Stimulated activated CD8-positive, alpha-beta memory T cell treated with anti-CD3 and anti-CD28 coated beads, Interleukin-12 subunit alpha, Interleukin-12 subunit beta, amount 100 ng/mL, for 1 hour (primary cell): ENCODE results near the gene ZNF366.

Experiments used
- DNase-seq: peaks from one replicate; pipeline ENCODE4 v3.0.0-alpha.2; 2020; ENCODE audit warnings: low read depth

ZNF366 gene

DNA sequence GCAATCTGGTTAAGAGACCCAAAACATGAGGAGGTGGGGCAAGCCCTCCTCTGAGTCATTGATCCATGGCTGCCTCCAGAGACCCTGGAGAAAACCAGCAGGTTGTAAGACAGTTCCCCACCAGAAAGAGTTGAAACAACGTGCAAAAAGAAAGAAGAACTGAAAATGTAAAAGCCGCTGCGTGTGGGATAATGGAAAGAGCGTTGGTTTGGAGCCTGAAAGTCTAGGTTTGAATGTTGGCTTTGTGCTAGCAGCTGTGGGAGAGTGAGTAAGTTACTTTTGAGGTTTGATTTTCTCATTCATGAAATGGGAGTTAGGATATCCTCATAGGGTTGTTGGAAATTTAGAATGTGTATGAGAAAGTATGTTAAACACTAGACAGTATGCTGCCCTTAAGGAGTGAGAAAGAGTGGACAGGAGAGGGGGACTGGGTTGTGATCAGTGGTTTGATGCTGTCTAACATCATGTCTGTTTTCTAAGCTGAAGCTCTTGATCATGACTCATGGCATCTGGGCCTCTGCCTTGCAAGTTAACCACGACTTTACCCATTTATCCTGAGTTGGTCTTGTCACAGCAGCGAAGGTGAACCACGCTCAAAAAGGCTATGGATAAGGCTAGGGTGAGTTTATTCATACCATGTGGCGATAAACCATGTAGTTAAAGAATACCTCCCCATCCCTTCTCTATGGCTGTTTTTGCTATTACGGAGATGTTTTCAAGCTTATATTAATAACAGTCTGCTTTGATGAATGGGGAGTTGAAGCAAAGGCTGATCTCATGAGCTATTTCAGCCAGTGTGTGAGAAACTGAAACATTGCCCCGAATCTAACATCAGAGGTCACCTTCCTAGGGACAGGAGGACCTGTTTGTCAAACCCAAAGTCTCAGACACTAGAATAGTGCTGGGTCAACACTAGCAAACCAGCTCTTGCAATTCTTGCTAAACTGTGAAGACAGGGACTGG lies 41.3 kb downstream of the ZNF366 start:
- DNase-seq, result no peak

- DNase-seq, result no peak
Measured at GRCh38 chr5:72465066-72465465, 42.1 kb downstream of the ZNF366 start.

DNA sequence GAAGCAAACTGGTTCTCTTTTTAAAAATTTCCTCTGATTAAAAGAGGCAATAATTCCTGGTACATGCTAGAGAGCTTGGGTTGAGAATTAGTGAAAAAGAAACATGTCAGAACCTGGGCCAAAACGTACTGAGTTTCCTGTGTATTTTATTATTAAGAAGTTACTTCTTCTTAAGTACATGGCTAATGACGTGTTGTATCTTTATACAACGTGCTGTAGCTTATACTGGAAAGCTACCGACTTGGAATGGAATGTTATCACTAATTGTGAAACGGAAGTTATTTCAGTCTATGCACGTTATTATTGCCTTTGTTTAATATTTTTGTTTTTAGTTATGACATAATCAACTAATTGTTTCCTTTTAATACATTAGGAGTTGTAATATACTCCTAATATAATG lies 43.1 kb downstream of the ZNF366 start:
- DNase-seq, result no peak

DNA sequence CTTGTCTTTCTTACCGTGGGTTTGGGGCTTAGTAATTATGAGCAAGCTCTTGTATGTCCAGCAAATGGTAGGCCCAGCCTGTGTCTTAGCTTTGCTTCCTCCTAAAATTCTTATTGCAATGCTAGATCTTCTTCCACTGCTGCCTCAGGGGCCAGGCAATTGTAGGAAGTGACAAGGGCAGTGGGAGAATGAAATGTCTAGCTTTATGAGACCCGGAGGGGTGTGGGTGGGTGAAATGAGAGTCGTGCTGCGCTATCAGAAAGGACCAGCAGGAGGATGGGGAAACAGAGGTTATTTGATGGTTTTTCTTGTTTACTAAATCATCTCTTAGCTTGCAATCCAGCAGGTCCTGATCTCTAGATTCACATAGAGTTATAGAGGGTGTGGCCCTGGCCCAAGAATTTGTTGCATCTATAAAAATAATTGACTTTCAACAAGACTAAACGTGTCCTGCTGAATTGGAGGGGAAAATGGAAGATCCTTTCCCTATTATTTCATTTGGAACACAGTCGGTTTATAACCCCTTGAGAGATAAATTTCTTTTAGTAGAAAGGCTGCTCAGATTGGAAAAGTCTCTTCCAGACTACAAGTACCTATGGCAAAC lies 43.7 kb downstream of the ZNF366 start:
- DNase-seq, result no peak

DNA sequence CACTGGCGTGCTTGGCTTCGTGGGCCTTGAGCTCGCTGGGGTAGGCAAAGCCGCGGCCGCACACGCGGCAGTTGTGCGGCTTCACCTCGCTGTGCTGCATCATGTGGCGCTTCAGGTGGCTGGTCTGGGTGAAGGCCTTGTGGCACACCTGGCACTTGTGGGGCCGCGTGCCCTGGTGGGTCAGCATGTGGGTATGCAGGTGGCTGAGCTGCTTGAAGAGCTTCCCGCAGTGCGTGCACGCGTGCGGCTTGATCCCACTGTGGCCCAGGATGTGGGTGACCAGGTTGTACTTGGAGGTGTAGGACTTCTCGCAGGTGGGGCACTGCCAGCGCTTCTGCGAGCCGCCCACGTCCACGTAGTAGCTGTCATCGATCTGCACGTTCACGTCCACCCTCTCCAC lies 46.8 kb downstream of the ZNF366 start:
- no peak for DNase-seq

GRCh38 chr5:72459913-72460312 lies 47.3 kb downstream of the ZNF366 start:
- DNase-seq, result no peak

DNA sequence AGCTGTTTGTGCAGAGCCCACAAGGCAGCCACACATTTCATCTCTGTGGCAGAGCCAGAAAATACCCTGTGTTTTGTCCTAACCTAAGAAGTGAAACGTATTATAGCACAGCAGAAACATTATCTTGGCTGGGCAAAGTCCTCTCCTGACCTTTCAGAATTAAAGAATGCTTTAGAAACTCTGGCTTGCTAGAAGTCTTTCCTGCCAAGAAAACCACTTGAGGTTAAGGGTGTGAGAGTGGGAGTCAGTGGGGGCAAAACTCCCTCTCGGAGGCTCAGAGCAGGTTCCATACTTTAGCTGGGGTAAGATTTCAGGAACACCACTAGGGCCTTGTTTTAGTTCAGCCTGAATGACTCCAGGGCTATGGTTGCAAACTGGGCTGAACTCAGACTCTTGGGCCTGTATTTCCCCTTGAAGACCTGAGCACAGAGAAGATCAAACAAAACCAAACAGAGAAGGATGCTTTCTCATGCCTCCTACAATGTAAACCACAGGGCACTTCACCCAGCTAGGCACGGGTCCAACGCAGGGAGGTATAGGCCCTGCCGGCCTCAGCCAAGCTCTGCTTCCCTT lies 48.0 kb downstream of the ZNF366 start:
- no peak for DNase-seq

DNA sequence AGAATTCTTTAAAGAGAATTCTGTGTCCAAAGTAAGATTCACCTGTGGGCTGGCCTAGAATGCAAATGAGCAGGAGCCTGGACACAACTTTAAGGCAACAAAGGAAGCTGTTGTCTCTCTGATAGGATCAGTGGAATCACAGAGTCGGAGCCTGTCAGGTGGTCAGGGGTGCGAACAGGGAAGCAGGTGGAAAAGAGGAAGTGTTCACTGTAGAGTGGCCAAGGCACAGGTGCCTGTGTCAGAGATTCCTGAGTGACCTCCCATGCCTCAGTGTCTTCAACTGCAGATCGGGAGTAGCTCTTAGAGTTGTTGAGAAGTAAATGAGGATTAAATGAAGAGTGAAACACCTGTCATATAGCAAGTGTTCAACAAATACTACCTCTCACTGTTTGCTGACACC lies 48.8 kb downstream of the ZNF366 start:
- no peak for DNase-seq

GRCh38 chr5:72457491-72457890 lies 49.7 kb downstream of the ZNF366 start:
- no peak for DNase-seq

- DNase-seq, result no peak
Measured at GRCh38 chr5:72456391-72457074, 50.7 kb downstream of the ZNF366 start.

DNA sequence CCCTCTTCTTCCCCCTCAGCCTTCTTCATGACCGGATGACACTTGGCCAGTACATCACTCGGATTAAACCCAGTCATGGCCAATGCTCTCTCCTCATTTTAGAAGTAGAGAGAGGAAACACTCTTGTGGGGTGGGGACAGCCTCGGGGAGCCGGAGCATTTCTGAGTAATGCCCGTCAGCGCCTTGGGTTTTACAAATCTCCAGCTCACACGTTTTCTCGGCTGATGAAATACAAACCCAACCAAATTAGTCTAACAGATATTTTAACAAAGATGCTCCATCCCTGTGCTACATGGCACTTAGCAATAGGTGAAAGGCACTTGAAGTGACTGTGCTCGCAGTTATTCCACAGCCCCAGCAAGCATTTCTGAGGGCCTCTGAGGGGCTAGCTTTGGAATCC lies 51.7 kb downstream of the ZNF366 start:
- DNase-seq, result no peak

GRCh38 chr5:72454996-72455395 lies 52.2 kb downstream of the ZNF366 start:
- no peak for DNase-seq

DNA sequence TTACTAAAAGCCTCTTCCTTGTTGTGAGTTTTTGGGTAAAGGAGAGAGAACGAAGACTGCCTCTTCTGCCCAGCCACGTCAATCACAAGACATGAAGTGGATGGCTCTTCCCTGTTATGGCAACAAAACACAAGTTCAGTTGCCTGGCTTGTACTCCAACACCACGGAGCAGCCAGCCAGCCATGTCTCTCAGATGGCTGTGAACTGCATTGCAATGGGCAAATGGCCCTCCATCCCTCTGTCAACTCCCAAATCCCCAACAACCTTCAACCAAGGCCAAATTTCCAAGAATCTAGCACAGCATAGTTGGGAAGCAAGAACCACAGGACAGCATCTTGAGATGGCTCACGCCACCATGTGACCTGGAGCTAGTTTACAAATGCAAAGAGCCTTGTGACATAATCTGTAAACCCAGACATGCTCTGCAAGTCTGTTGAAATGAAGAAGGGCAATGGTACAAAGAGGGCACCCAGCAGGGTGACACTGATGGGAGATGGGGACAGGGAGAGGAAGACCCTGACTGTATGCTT lies 53.9 kb downstream of the ZNF366 start:
- DNase-seq, result no peak

DNA sequence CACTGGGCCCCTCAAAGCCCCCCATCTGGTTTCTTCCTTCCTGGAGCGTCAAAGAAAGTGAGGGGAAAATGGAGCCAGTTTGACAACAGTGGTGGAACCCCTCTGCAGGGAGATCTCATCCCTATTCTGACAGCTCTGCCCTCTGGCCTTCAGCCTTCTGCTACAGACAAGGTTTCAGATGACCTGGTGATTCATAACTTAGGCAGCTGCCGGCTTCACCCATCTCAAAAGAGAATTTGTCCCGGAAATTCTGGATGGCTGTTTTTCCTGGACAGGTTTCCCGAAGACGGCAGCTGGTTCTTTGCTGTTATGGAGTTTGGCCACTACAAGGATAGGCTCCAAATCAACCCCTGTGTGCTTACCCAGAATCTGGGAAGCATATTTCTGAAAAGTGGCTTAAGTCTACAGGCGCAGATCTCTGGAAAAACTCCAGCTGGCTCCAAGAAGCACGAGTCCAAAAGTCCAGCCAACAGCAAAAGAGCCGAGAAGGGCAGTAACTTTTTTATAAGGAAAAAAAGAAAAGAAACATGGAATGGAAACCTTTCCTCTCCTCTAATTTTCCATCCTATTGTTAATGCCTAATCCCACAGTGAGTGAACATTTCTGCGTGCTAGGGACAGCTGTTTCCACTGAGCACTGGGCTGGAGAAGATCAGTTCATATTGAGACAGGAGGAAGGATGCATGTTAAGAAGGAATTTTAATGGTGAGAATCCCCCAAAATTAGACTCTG lies 54.5 kb downstream of the ZNF366 start:
- DNase-seq, result no peak

DNA sequence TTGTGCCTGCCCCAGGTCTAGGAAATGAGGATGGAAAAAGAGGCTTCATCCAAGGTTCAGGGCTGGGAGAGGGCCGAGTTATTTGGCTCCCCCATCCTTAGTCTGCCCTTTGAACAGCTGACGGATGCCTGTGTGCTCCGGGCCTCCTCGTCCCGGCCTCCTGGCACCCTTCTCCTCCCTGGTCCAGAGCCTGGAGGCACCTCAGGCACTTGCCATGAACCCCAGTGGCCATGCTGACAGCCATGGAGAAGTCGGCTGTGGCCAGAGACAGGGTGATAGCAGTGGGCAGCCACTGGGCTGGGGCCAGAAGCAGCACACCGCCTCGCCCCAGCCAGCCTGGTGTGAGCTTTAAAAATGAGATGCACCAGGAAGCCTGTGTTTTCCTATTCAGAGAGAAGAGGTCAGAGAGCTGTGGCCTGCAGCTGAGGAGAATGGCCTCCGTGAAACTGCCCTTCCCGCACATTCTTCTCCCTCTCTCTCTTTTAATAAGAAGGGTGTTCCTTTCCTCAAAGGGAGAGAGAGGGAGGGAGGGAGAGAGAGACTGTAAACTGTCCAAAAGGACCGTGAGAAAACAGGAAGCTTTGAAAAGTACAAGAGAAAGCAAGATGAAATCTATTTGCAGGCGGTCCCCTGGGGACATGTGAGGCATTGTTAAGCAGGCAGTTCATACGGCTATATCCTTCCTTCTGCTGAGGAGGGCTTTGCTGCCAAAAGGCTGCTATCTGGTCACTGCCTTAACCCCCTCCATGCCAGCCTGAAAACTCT lies 55.3 kb downstream of the ZNF366 start:
- DNase-seq, result no peak

- no peak for DNase-seq
Measured at GRCh38 chr5:72448368-72448767, 58.8 kb downstream of the ZNF366 start.

- DNase-seq, result no peak
Measured at GRCh38 chr5:72447751-72448150, 59.5 kb downstream of the ZNF366 start.

DNA sequence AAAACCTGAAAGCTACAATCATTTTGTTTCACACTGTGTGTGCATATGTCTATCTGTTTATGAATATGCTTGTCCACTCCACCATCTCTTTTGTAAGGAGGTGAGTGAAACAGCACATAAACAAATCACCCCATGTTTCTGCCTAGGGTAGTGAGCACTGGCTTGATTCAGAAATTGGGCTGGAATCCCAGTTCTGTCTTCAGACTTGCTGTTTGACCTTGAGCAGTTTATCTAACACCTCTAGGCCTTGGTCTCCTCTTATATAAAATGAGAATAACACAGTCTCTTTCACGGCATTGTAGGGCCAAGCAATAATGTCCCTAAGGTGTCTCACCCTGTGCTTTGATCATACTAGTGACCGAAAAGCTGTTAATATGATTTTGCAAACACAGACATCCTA lies 61.2 kb downstream of the ZNF366 start:
- no peak for DNase-seq

GRCh38 chr5:72443883-72444282 lies 63.3 kb downstream of the ZNF366 start:
- no peak for DNase-seq

- DNase-seq, result no peak
Measured at GRCh38 chr5:72441862-72442540, 65.2 kb downstream of the ZNF366 start.
